HG02870 (cell line): ENCODE data around the gene AIRE.
"Not testable (repeated sequence)": the region's sequence is repeated elsewhere in the genome, so short reads cannot be mapped to it uniquely, and the experiment has no call there.

ENCODE experiments used
- ATAC-seq: cut with Tn5 transposase; IDR thresholded peaks from one replicate; pipeline ENCODE4 v1.9.1; 2021; ENCODE audit warnings: mild to moderate bottlenecking, moderate library complexity; ENCODE audit not compliant: unreplicated experiment

Gene AIRE

DNA sequence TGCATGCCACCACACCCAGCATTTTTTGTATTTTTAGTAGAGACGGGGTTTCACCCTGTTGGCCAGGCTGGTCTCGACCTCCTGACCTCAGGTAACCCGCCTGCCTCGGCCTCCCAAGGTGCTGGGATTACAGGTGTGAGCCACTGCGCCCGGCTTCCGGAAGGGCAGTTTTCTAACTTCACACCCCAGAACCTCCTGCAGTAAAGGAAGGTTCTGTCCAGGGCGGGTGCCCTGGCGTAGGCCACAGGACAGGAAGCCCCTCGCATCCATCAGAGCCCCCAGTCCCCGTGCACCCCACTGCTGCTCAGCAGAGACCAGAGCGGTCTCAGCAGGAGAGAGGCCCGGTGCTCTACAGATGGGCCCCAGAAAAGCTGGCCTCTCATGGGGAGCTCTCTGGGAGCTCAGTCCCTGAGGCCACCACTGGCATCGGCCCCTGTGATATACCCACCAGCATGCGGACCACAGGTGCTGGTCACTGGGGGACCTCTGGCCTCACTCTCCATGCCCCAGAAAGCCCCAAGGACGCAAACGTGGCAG, 19.9 kb upstream of the AIRE start:
- ATAC-seq = no peak

DNA sequence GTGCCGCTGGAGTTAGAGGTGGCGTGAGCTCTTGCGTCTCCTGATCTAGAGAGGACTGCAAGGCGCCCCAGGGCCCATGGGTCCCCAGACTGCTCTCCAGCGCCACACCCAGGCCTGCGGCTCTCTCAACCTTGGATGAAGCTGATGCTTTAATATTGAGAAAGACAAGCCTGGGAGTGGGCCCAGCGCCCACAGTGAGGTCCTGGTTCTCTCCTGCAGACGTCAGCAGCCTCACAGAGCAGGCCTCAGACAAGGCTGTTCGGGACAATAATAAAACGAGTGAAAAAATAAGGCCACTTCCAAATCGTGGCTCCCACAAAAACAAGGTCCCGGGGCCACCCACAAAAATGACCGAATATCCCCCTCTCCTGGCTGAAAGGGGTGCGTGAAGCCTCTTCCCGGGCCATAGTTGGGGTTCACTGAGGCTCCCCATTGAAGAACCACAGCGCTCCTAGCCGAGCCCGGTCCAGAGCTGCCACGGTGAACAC, 18.0 kb upstream of the AIRE start:
- no peak for ATAC-seq

DNA sequence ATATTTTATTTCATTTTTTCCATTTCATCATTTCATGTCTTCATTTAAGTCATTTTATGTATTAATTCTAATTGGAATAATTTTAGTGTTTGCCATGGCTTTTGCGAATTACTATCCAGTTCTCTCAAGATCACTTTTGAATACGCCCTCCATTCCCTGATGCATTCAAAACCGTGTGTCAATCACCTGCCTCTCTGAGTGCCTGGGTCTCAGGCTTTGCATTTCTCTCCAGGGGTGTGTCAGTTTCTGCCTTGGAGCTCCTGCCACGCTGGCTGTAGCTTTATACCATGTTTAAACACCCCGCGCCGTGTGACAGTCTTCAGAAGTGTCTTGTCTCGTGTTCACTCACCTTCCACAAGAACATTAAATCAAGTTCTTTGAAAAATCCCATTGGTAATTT, 16.6 kb upstream of the AIRE start:
- ATAC-seq = no peak

DNA sequence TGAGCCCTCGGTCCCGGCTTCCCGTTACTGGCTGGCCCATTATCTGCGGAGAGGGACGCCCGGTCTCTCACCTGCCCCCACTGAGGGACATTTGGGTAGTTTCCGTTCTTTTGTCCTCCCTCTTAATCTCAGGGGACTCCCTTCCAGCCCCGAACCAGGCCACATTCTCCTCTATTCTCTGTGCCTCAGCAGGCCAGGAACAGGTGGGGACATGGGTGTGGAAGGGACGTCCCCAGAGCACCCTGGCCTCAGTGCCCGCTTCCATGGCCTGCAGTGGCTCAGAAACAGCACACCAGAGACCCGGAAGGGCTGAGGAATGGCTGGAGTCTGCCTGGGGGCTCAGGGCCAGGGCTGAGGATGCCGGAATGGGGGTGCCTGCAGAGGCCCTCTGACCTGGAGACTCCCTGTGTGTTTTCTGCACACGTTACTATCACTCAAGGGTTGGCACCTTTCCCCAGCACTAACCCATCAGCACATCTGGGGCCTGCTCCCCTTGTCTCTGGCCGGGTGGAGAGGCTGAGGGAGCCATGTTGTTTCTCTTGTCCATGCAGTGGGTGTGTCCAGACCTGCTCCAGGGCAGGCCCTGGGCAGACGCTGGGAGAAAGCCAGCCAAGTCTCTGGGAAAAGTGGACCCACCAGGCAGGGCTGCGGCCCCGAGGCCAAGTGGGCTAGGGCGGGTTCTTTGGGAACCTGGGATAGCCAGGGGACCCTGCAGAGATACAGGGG, 14.0 kb upstream of the AIRE start:
- no peak for ATAC-seq

DNA sequence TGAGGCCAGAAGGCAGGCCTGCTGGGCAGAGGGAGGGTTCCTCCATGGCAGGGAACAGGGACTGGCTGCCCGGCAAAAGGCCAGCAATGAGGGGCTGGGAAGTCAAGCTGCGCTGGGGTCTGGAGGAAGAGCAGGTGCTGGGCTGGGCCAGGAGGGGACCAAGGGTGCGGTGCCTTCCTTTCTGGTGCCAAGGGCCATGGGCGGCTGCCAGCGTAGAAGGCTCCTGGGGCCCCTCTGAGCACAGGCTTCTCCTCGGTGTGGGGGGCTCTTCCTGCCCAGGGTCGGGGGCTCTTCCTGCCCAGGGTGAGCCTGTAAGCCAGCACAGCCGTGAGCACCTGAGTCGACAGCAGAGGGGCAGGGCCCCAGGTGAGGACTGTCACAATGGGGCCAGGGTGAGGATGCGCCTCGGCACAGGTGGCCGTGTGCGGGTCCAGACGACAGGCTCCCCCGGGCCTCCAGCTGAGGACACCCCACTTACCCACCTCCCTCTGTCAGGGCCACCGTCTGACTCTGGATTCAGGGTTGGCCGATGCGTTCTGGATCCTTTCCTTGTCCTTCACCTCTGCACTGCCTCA, 13.3 kb upstream of the AIRE start:
- no peak for ATAC-seq

DNA sequence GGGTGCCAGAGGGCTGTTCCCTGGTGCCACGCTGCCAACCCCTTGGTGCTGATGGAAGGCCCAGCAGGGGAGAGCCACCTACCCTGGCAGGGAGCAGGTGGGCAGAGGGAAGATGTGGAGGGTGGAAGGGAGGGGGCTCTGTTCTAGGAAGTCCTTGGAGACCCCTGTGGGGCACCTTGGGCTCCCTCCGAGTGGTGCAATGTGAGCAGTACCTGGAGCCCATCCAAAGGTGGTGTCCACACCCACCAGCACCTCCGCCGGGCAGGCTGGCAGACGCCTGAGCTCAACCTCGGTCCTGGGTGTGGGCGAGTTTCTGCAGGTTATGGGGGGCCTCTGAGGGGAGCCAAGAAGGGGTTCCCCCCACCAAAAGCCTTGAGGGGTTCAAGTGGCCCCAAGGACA, 12.6 kb upstream of the AIRE start:
- ATAC-seq = no peak

DNA sequence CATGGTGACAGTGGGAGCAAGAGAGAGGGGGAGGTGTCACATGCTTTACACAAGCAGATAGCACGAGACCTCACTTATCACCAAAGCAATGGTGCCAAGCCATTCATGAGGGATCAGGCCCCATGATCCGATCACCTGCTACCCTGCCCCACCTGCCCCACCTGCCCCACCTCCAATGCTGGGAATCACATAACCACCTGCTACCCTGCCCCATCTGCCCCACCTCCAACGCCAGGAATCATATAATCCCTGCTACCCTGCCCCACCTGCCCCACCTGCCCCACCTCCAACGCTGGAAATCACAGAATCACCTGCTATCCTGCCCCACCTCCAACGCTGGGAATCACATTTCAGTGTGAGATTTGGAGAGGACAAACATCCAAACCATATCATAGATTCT, 10.6 kb upstream of the AIRE start:
- ATAC-seq = no peak

DNA sequence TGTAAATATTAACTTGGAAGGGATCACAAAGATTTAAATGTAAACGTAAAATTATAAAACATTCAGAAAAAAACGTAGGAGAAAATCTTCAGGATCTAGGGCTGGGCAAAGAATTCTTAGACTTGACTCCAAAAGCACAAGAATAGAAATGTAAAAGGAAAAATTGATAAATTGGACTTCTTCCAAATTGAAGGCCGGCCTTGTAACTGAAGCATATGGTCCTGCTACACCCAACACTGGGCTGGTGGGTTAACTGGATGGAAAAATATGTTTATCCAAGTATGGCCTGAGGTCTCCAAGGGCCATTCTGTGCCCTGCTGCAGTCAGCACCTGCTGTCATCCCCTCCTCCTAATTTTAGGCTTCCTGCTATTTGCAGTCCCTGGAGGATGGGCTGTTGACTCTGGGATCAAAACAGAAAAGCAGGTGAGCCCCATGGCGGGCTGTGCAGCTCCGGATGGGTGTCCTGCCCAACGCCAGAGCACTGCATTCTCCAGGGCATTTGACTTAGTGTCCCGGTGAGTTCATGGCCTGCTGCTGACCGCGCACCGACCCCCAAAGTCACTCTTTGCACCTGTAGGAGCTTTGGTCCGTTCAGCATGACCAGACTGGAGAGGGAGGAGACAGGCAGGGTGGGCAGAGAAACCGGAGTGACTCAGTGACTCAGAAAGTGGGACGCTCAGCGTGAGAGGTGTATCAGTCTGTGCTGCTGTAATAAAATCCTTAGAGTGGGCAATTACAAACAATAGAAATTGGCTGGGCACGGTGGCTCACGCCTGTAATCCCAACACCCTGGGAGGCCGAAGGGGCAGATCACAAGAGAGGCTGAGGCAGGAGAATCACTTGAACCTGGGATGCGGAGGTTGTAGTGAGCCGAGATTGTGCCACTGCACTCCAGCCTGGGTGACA, 6.1 kb upstream of the AIRE start:
- no peak for ATAC-seq

DNA sequence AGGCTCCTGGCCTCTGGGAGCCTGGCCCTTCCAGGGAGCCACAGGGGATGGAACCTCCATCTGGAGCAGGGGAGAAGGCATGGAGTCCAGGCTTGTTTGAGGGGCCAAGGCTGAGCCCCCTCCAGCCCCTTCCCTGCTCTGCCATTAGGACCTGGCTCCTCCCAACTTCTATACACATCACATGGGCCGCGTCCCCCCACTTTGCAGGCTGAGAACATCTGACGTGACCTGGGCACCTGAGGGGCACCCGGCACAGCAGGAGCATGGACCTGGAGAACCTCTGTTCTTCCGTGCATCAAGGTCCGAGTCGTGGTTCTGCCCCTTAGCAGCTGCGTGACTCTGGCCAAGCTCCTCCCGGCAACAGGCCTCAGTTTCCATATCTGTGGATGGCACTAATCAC, 3.9 kb upstream of the AIRE start:
- no peak for ATAC-seq

DNA sequence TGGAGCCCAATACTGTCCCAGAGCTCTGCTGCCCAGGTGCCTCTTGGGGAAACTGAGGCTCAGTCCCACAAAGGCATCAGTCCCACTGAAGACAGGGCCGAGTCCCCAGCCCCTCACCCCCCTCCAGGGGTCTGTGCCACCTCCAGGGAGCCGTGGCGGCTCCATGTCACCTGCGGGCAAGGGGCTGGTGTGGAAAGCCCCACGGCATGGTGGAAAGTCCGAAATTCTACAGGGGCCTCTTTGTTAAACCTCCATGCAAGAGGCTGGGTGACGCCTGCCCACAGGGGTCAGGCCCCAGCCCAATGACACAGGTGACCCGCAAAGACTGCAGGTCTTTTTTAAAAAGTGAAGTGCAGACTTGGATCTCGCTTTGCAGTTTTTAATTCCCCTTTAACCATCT, 3.3 kb upstream of the AIRE start:
- no peak for ATAC-seq

DNA sequence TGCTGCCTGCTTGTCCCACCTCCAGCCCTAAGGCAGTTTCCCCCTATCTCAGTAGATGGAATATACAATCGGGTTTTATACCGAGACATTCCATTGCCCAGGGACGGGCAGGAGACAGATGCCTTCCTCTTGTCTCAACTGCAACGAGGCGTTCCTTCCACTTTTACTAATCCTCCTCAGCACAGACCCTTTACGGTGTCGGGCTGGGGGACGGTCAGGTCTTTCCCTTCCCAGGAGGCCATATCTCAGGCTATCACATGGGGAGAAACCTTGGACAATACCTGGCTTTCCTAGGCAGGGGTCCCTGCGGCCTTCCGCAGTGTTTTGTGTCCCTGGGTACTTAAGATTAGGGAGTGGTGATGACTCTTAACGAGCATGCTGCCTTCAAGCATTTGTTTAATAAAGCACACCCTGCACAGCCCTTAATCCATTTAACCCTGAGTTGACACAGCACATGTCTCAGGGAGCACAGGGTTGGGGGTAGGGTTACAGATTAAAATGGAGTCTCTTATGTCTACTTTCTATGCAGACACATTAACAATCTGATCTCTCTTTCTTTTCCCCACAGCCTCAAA, 2.4 kb upstream of the AIRE start:
- ATAC-seq = not testable (repeated sequence)

DNA sequence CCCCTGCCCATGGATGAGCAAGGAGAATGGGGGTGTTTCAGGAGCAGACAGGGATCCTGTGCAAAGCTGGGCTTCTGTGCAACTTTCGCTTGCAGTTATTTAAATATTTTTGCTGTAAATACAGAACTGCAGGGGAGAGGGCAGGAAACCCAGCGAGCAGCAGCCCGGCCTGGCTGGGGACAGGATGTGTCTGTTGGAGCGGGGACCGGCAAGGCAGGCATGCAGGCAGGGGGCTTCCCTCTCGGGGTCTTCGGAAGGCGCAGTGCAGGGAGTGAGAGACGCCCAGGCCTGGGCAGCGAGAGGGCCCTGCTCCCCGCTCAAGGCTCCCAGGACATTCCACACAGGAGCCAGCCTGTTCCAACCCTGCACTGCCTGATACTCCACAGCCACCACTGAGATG, 1.7 kb upstream of the AIRE start:
- no peak for ATAC-seq

DNA sequence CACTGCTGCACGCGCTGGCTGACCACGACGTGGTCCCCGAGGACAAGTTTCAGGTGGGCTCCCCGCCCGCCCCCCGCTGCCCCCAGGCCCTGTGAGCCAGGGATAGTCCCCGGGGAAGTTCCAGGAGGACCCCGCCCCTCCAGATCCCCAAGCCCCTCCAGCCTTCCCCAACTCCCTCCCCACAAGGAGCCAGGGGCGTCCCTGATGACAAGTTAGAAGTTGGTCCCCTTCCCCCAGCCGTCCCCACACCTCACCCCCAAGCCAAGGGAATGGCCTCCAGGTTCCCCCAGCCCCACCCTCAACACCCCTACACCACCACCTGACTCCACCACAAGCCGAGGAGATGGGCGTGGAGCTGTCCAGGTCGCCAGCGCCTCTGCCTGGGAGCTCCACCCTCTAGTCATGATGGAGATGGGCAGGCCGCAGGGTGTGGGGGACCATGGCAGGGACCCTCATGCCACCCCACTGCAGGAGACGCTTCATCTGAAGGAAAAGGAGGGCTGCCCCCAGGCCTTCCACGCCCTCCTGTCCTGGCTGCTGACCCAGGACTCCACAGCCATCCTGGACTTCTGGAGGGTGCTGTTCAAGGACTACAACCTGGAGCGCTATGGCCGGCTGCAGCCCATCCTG, 525 bp downstream of the AIRE start:
- ATAC-seq = no peak

DNA sequence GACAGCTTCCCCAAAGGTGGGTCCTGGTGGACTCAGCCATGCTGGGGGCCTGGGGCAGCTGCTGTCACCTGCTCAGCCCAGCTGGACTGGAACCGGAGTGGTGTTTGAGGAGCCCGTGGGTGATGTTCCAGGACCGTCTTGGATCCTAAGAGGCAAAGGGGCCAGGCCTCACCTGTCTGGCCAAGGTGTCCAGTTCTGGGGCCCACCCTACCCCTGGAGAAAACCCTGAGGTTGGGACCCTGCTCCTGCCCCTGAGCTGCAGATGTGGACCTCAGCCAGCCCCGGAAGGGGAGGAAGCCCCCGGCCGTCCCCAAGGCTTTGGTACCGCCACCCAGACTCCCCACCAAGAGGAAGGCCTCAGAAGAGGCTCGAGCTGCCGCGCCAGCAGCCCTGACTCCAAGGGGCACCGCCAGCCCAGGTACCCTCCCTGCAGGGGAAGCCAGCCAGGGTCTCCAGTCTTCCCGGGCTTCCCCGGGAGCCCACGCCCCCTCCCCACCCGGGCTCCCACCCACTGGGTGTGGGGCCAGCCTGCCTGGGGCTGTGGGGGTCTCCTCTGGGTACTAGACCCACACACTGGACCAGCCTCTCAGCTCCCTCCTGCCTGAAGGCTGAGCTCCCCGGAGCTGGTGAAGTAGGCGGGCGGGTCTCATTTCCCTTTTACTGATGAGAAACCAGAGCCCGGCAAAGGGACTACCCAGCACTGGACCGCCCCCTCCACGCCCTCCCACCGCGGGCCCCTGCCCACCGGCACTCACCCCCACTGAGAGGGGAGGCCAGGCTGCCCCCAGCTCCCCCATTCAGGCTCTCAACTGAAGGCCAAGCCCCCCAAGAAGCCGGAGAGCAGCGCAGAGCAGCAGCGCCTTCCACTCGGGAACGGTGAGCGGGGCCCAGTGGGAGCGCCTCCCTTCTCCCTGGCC, 1.3 kb downstream of the AIRE start:
- no peak for ATAC-seq

DNA sequence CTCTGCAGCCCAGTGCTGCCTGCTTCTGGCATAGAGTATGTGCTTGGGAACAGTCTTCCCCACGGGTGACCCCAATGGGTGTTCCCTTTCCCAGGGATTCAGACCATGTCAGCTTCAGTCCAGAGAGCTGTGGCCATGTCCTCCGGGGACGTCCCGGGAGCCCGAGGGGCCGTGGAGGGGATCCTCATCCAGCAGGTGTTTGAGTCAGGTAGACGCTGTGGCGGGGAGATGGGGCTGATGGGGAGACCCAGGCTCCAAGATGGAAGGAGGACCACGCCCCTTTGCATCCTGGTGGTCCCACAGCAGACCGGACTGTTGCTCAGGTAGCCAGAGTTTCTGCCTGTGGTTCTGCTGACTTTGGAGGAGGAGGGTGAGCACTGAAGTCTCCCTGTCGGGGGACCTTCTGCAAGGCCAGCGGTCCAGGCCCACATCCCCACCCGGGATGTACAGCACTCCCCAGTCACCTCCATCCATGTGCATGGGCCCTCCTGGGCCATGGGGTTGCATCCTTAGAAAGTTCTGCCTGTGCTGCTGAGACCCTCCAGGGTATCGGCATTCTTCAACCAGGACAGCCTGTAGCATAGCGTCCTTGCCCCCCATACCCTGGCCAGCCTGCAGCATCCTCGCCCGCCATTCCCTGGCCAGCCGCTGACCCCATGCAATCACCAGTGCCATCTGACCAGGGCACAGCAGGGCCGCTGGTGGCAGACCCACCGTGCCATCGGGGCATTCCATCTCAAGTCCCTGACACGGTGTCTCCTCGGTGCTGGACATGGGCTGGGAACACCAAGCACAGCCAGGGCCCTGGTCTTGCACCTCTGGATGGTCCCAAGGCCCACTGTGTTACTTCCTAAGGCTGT, 2.8 kb downstream of the AIRE start:
- no peak for ATAC-seq

DNA sequence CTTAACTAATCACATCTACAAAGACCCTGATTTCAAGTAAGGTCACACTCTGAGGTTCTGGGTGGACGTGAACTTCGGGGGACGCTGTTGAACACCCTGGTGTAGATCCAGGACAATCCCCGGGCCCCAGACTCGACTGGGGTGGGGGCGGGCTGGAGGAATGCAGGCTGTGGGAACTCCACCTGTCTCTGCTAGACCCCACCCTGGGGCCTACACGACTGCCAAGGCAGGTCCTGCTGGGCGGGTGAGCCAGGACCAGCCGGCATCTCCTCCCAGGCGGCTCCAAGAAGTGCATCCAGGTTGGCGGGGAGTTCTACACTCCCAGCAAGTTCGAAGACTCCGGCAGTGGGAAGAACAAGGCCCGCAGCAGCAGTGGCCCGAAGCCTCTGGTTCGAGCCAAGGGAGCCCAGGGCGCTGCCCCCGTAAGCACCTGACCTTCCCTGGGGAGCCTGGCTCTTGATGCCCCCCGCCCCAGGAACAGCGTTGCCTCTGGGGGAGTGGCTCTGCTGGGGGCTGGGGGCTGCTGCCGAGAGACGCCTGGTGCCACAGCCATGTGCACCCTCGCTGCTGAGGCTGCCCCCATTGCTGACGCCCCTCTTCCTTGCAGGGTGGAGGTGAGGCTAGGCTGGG, 3.8 kb downstream of the AIRE start:
- no peak for ATAC-seq

DNA sequence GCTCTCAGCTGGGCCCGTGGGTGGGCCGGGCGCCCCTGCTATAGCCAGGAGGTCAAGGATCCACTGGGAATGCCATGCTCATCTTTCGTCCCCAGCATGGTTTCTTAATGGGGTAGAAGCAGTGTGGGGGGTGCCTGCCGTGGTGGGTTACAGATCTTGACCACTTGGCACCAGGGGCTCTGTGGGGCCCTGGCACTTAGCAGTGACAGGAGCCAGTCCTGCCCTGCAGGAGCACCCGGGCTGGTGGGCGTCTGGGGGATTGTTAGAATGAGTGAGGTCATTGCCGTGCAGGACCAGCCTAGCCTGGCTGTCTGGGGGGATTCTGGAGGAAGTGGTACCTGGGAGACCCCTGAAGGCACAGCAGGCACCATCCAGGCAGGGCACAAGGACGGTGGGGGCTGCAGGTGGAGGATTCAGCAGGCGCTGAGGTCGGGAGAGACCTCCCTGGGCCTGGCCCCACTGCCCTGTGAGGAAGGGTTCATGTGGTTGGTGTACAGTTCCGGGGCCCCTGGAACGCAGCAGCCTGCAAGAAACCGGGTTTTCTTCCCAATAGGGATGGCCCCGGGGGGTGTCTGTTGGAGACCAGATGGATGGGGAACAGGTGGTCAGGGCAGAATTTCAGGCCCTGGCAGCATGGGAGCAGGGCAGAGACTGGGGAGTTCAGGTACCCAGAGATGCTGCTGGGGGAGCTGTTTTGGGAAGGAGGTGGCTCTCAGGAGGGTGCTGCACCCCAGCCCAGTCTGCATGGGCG, 4.8 kb downstream of the AIRE start:
- ATAC-seq = no peak
